GM21367 (cell line): ENCODE data around the gene MACF1.
"Not testable (repeated sequence)": the region's sequence is repeated elsewhere in the genome, so short reads cannot be mapped to it uniquely, and the experiment has no call there.

Source experiments
- ATAC-seq: cut with Tn5 transposase; IDR thresholded peaks from one replicate; pipeline ENCODE4 v1.9.1; 2021; ENCODE audit not compliant: unreplicated experiment

The MACF1 gene

GRCh38 chr1:39505289-39505688 lies 300.8 kb downstream of the MACF1 start:
- ATAC-seq = no peak

DNA sequence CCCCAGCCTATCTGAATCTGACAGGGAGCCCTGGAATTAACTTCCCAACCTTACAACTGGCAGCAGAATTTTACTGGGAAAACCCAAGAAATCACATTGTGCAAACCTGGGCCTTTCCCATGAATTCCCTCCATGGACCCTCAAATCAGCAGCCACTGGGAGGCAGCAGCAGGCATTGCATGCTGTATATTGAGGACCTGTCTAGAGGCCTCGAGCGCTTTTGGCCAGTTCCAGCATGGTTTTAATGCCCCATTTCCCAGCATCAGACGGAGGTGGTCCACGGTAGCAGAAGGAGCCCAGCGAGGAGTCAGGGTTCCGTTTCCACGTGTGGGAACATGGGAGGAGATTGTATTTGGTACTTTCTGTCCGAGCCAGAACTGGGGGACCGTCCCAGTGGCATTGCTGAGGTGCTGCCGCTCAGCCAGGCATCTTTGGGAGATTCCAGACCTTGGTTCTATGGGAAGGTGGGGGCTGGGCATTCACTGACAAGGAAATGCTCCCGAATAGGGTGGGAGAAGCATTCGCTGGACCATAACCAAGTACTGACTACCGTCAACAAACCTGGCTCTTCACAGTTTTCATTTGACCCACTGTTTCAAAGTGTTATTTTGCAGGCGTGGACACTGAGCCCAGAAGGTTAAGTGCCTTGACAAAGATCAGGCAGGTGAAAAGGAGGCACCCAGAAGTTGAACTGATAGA lies 302.9 kb downstream of the MACF1 start:
- ATAC-seq = no peak

GRCh38 chr1:39508266-39508665 lies 303.8 kb downstream of the MACF1 start:
- ATAC-seq = no peak

DNA sequence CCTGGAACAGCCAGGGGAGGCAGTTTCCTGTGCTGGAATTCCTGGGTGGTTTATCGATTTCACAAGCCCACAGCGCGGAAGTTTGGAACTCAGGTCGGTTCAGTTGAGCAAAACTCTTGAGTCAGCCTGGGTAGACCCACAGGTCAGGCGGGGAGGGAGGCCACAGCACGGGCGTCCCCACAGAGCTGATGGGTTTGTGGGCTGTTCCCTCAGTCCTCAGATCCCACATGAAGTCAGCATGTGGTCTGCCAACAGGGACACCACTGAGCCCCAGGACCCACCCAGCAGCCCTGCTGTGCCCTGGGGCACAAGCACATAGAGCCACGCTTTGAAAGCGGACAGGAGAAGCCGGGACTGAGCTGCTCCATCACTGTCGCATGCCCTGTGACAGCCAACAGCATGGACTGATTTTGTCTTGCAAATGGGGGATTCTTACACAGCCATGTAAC lies 304.4 kb downstream of the MACF1 start:
- ATAC-seq = peak; percentile 10

DNA sequence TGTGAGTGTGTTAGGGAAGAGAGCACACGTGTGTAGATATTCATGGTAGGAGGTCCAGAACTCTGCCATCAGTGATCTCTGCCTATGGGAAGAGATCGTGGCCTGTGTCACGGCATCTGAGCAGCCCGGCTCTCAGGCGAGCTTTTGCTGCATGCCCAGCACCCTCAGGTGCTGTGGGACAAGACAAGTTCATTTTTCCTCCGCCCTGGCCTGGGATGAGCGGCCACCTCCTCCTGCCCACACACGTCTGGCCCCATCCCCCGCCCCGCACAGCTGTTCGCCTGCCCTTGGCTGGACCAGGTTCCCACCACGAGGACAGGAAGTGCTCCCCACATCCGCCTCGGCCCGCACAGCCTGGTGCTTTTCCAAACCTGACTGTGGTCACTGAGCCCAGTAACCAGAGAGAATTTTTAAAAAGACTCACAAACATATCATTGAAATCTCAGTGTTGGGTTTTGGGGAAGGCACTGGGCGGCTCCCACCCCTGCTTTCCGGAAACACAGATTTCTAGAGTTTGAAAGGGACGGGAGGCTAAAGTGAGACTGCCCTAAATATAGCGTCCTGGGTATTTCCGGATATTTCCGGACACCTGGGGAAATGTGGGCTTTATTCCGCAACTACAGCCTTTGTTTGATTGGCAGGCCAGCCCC lies 305.0 kb downstream of the MACF1 start:
- peak; percentile 48 for ATAC-seq

DNA sequence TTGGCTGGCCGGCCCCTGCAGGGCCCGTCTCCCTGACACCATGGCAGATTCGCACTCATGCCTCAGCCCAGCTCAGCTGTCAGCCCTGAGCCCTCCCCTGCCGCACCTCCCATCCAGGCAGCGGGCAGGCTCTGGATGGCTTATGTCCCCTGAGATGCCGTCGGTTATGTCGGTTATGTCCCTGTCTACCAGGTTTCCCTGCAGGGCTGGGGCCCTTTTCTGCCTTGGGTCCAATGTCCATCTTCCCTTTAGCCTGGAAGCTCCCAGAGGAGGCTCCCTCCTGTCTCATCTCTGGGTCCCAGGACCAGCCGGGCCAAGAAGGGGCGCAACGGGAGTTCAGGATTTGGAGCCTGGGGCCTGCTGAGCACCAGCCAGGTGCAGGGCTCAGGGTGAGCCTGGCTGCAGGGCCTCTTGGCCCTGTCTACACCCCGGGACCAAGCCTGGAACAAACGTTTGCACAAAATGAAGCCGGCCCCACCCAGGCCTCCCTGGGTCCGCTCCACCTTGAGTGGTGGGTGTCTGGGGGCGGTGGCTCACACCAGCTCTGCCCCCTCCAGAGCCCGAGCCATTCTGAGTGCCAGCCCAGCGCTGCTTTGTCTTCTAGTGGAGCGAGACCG lies 306.2 kb downstream of the MACF1 start:
- ATAC-seq = not testable (repeated sequence)

- ATAC-seq = not testable (repeated sequence)
Observed at GRCh38 chr1:39511477-39511876, 307.0 kb downstream of the MACF1 start.

GRCh38 chr1:39512234-39512847 lies 307.8 kb downstream of the MACF1 start:
- ATAC-seq = not testable (repeated sequence)

DNA sequence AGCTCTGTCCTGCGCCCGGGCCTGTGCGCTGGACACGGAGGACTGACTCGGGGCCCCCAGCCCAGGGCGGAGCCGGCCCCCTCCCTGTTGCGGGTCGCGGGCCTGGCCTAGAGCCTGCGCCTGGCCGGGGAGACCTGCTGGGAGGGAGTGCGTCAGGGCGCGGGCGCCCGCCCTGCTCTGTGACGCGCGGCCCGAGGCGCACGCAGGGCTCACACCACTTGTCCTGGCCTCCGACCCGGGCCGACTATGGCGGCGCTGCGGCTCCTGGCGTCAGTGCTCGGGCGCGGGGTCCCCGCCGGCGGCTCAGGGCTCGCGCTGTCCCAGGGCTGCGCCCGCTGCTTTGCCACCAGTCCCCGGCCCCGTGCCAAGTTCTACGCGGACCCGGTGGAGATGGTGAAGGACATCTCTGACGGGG lies 310.2 kb downstream of the MACF1 start:
- not testable (repeated sequence) for ATAC-seq

GRCh38 chr1:39515131-39516086 lies 310.9 kb downstream of the MACF1 start:
- not testable (repeated sequence) for ATAC-seq

- not testable (repeated sequence) for ATAC-seq
Observed at GRCh38 chr1:39516841-39517240, 312.3 kb downstream of the MACF1 start.

DNA sequence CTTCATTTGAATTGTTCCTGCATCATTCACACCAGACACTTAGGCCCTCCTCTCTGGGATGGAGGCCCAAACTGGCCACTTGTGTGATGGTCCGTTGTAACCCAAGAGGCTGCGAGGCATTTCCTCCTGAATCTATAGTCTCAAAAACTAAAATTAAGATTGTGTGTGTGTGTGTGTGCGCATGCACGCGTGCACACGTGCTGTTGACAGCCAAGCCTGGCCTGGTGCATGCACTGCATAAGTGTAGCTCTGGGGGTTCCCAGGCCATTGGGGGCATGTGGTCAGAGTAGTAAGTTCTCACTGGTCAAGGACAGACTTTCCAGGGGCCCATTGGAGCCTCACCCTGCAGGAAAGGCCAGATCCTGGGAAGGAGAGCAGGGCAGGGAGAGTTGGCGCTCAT lies 313.4 kb downstream of the MACF1 start:
- ATAC-seq = not testable (repeated sequence)

DNA sequence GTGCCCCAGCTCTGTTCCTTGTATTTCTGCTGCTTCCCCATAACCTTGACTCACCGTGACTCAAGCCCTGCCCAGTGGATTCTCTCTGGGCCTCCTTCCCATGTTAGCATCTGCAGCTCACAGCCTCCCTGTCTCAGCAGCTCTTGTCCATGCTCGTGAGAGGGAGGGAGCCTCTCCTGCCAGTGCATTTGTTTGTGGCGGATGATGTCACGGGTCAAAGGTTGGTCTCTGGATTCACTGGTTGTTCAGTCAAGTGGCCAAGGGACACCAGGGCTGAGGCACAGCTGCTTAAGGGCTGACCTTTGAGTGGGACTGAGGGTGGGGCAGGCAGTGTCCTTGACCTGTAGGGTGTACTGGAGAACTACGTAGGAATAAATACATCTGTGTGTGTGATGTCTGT lies 314.9 kb downstream of the MACF1 start:
- not testable (repeated sequence) for ATAC-seq

DNA sequence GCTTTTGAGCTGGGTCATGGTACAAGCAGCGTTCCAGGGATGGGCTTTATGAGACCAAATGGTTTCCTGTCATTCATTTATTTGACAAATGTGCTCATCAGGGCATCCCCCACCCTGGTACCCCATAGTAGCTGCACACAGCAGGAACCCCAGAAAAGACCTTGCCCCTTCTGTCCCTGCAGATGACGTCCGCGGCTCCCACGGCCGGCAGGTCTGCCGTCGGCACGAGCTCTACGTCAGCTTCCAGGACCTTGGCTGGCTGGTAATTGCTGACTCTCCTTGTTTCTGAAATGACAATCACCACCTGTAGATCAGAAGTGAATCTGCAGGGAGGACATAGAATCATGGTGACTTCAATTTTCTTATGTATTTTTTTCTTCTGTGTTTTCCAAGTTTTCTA lies 317.7 kb downstream of the MACF1 start:
- not testable (repeated sequence) for ATAC-seq

- no peak for ATAC-seq
Observed at GRCh38 chr1:39522661-39523567, 318.4 kb downstream of the MACF1 start.

DNA sequence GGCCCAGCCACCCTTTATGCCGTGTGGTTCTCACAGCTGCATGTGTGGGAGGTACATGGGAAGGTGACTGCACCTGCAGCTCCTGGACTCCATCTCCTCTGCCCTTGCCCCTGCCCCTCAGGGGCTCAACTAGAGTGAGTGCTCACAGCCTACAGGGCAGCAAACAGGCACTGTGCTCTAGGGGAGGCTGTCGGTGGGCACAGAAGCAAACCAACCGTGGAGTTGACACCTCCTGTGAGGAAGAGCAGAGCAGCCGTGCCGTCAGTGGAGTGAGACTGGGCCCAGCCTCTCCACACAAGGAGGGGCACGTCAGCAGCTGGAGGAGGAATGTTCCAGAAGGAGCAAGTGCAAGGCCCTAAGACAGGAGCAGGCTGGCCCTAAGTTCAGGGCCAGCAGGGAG lies 319.7 kb downstream of the MACF1 start:
- ATAC-seq = no peak

DNA sequence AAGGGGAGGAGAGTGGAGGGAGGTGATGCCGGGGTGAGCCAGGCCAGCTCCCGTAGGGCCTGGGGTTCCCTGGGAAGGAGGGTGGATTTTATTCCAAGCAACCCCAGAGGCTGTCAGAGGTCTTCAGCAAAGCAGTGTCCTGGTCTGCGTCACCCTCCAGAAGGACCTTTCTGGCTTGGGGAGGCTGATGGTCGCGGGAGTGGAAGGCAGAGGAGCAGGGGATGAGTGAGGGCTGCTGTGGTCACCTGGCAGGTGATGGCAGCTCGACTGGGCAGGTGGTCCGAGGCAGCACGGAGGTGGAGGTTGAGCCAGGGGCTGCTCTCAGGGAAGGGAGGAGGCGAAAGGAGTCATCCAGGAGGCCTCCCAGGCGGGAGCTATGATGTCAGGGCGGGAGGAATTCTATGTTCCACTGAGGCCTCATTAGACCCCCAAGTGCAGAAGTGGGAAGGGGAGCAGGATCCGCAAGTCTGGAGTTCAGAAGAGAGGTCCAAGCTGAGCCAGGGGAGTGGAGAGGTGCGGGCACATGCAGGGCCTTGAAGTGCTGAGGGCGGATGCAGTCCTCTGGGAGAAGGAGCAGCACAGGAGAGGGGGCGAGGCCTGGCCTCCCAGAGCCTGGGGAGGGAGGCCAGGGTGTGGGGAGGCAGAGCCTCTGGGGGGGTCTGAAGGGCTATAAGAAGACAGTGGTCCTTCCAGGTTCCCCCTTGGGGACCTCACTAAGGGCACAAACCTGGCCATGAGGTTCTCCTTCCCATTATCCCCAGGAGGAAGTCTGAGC lies 320.3 kb downstream of the MACF1 start:
- ATAC-seq = no peak

- ATAC-seq = peak; percentile 76
Observed at GRCh38 chr1:39525366-39526165, 321.1 kb downstream of the MACF1 start.
